Measurements from ENCODE around the gene TBC1D2. TPM values are rescaled to one million over a fixed set of nuclear protein-coding genes. Genes with fewer than 3 reads are reported as not detected.

Gene TBC1D2
- total RNA-seq, 1 experiment from 2014 or later: 11.1 TPM

DNA sequence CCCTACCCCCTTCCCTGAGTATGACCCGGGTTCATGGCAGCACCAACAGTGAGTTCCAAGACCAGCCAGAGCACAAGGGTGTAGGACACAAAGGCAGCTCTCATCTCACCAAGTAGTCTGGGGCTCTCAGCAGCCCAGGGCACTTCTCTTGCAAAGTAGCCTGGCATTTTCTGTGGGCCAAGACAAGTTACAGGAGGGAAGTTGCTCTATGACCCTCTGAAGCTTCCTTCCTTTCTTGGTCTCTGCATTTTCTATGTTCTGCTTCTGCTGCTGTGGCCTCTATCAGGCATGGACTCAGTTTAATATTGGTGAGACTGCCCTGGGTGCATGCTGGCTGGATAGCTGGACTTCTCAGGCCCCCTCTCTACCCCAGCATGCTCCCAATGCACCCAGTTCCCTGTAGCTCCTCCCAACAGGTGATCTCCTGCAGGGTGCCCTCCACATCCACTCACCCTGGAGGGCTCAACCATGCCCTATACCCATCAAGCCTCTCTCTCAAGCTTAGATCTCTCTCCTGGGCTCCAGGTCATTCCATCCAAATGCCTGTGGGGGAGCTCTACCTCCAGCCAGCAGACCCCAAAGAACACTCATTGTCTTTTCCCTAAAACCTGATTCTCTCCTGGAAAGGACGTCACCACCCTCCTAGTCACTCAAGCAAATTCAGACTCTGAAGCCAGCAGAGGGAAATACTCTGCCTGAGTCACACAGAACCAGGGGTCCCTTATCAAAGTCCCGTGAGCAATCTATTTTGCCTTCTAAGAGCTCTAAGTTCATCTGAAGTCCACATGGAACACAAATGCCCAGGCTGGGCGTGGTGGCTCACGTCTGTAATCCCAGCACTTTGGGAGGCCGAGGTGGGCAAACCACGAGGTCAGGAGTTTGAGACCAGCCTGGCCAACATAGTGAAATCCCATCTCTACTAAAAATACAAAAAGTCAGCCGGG is 13.8 kb downstream of the TBC1D2 start:
- DNase-seq (ENCODE audit: low spot score): peak; percentile 31
- H3K36me3 Mint-ChIP-seq: peaks cover 10% of the 10 kb centered on the region; the same call in 1 of the 2 replicates
- ChIA-PET POLR2A (interaction anchor here (1.2 kb wide), 1 partner anchor 14 kb away, joined by 5 read pairs; the partner anchor contains the start of gene TBC1D2), CTCF (interaction anchor here (0.5 to 3.1 kb wide), 35 partner anchors 9 to 534 kb away, joined by 3 to 29 read pairs (median 4); partner anchors contain the start of genes CORO2A, TBC1D2 and TRIM14)
- ATAC-seq: peak; percentile 86
- peaks cover 29% of the 10 kb centered on the region for H3K4me1 Mint-ChIP-seq
- no peak for TF ChIP-seq HMGA2 (CRISPR knock-in tag; IDR thresholded peaks at IDR 0.05)
- TF ChIP-seq ZBTB21 (CRISPR knock-in tag; IDR thresholded peaks at IDR 0.05; ENCODE audit: borderline replicate concordance): no peak
- TF ChIP-seq, protein P1, sequence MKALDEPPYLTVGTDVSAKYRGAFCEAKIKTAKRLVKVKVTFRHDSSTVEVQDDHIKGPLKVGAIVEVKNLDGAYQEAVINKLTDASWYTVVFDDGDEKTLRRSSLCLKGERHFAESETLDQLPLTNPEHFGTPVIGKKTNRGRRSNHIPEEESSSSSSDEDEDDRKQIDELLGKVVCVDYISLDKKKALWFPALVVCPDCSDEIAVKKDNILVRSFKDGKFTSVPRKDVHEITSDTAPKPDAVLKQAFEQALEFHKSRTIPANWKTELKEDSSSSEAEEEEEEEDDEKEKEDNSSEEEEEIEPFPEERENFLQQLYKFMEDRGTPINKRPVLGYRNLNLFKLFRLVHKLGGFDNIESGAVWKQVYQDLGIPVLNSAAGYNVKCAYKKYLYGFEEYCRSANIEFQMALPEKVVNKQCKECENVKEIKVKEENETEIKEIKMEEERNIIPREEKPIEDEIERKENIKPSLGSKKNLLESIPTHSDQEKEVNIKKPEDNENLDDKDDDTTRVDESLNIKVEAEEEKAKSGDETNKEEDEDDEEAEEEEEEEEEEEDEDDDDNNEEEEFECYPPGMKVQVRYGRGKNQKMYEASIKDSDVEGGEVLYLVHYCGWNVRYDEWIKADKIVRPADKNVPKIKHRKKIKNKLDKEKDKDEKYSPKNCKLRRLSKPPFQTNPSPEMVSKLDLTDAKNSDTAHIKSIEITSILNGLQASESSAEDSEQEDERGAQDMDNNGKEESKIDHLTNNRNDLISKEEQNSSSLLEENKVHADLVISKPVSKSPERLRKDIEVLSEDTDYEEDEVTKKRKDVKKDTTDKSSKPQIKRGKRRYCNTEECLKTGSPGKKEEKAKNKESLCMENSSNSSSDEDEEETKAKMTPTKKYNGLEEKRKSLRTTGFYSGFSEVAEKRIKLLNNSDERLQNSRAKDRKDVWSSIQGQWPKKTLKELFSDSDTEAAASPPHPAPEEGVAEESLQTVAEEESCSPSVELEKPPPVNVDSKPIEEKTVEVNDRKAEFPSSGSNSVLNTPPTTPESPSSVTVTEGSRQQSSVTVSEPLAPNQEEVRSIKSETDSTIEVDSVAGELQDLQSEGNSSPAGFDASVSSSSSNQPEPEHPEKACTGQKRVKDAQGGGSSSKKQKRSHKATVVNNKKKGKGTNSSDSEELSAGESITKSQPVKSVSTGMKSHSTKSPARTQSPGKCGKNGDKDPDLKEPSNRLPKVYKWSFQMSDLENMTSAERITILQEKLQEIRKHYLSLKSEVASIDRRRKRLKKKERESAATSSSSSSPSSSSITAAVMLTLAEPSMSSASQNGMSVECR (CRISPR knock-in tag; IDR thresholded peaks at IDR 0.05; ENCODE audit: borderline replicate concordance): no peak
- TF ChIP-seq, protein P2, sequence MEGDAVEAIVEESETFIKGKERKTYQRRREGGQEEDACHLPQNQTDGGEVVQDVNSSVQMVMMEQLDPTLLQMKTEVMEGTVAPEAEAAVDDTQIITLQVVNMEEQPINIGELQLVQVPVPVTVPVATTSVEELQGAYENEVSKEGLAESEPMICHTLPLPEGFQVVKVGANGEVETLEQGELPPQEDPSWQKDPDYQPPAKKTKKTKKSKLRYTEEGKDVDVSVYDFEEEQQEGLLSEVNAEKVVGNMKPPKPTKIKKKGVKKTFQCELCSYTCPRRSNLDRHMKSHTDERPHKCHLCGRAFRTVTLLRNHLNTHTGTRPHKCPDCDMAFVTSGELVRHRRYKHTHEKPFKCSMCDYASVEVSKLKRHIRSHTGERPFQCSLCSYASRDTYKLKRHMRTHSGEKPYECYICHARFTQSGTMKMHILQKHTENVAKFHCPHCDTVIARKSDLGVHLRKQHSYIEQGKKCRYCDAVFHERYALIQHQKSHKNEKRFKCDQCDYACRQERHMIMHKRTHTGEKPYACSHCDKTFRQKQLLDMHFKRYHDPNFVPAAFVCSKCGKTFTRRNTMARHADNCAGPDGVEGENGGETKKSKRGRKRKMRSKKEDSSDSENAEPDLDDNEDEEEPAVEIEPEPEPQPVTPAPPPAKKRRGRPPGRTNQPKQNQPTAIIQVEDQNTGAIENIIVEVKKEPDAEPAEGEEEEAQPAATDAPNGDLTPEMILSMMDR (IDR thresholded peaks at IDR 0.05): 0 out of 2 replicates have a peak, but pooled peaks have one; percentile 16
- H3K27ac Mint-ChIP-seq: 0 out of 2 replicates have a peak overlapping the region, but pooled peaks have one; percentile 45
- no peak overlapping the region for H3K4me3 Mint-ChIP-seq
- H3K9me3 Mint-ChIP-seq: no peaks in the 10 kb centered on the region
- no peaks in the 10 kb centered on the region for H3K27me3 Mint-ChIP-seq (ENCODE audit: low read depth)

DNA sequence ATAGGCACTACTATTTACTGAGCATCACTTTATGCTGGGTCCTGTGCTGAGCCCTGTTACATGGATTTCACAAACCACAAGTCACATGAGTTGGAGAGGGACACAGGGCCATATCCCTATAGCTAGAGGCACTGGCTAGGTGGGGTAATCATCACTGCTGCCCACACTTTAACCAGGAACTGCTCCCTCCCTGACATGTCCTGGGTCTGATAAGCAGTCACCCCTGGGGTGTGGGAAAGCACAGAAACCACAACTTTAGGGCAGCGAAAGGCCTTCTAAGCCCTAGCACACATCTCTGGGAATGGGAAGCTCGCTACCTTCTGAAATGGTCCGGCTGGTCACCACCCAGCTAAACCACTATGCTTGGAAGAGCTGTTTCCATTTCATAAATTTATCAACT is 15.0 kb downstream of the TBC1D2 start:
- no peak for DNase-seq (ENCODE audit: low spot score)
- Mint-ChIP-seq H3K9me3 (no peaks in the 10 kb centered on the region), H3K36me3 (peaks cover 14% of the 10 kb centered on the region), H3K27ac (no peak overlapping the region), H3K4me3 (no peak overlapping the region), H3K27me3 (ENCODE audit: low read depth) (no peaks in the 10 kb centered on the region), H3K4me1 (peaks cover 20% of the 10 kb centered on the region)
- TF ChIP-seq, protein P3, sequence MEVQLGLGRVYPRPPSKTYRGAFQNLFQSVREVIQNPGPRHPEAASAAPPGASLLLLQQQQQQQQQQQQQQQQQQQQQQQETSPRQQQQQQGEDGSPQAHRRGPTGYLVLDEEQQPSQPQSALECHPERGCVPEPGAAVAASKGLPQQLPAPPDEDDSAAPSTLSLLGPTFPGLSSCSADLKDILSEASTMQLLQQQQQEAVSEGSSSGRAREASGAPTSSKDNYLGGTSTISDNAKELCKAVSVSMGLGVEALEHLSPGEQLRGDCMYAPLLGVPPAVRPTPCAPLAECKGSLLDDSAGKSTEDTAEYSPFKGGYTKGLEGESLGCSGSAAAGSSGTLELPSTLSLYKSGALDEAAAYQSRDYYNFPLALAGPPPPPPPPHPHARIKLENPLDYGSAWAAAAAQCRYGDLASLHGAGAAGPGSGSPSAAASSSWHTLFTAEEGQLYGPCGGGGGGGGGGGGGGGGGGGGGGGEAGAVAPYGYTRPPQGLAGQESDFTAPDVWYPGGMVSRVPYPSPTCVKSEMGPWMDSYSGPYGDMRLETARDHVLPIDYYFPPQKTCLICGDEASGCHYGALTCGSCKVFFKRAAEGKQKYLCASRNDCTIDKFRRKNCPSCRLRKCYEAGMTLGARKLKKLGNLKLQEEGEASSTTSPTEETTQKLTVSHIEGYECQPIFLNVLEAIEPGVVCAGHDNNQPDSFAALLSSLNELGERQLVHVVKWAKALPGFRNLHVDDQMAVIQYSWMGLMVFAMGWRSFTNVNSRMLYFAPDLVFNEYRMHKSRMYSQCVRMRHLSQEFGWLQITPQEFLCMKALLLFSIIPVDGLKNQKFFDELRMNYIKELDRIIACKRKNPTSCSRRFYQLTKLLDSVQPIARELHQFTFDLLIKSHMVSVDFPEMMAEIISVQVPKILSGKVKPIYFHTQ (CRISPR knock-in tag; IDR thresholded peaks at IDR 0.05): no peak
- TF ChIP-seq ESRRA (CRISPR knock-in tag; IDR thresholded peaks at IDR 0.05; ENCODE audit: borderline replicate concordance) (no peak), ATF1 (CRISPR knock-in tag; IDR thresholded peaks at IDR 0.05) (no peak), SMAD4 (CRISPR knock-in tag; IDR thresholded peaks at IDR 0.05) (no peak), RELA (CRISPR knock-in tag; IDR thresholded peaks at IDR 0.05; ENCODE audit: borderline replicate concordance) (no peak), PRRX2 (CRISPR knock-in tag; IDR thresholded peaks at IDR 0.05) (no peak), FOXK1 (CRISPR knock-in tag; IDR thresholded peaks at IDR 0.05) (no peak), OVOL2 (CRISPR knock-in tag; IDR thresholded peaks at IDR 0.05; ENCODE audit: borderline replicate concordance) (no peak)
- TF ChIP-seq, protein P1 (CRISPR knock-in tag; IDR thresholded peaks at IDR 0.05; ENCODE audit: borderline replicate concordance): no peak
- TF ChIP-seq, protein P4, sequence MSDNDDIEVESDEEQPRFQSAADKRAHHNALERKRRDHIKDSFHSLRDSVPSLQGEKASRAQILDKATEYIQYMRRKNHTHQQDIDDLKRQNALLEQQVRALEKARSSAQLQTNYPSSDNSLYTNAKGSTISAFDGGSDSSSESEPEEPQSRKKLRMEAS (CRISPR knock-in tag; IDR thresholded peaks at IDR 0.05): no peak
- ATAC-seq: no peak
- ChIA-PET CTCF (interaction anchor here (1.0 to 3.1 kb wide), 4 partner anchors 16 to 164 kb away, joined by 3 to 29 read pairs (median 4); partner anchors contain the start of gene TBC1D2), POLR2A (no interaction called here)

All from WTC11 (cell line).